GDM1 (cell line): ENCODE measurements around the gene SARS1.
"Not testable (repeated sequence)": the region's sequence is repeated elsewhere in the genome, so short reads cannot be mapped to it uniquely, and the experiment has no call there.

ENCODE experiments used
- DNase-seq: peaks from one replicate; lab custom pipeline; 2025; lab: John Stamatoyannopoulos, UW

Gene SARS1

DNA sequence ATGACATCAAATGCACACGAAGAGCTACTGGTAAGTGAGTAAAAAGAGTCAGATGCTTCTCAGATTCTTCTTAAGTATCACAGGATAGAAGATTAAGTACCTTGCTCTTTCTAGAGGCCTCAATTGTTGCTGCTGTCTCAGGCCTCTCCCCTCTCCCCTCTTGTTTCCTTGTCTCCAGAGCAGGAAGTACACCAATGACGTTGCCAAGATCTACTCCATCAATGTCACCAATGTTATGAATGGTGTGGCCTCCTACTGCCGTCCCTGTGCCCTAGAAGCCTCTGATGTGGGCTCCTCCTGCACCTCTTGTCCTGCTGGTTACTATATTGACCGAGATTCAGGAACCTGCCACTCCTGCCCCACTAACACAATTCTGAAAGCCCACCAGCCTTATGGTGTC, 21.3 kb upstream of the SARS1 start:
- no peak for DNase-seq

DNA sequence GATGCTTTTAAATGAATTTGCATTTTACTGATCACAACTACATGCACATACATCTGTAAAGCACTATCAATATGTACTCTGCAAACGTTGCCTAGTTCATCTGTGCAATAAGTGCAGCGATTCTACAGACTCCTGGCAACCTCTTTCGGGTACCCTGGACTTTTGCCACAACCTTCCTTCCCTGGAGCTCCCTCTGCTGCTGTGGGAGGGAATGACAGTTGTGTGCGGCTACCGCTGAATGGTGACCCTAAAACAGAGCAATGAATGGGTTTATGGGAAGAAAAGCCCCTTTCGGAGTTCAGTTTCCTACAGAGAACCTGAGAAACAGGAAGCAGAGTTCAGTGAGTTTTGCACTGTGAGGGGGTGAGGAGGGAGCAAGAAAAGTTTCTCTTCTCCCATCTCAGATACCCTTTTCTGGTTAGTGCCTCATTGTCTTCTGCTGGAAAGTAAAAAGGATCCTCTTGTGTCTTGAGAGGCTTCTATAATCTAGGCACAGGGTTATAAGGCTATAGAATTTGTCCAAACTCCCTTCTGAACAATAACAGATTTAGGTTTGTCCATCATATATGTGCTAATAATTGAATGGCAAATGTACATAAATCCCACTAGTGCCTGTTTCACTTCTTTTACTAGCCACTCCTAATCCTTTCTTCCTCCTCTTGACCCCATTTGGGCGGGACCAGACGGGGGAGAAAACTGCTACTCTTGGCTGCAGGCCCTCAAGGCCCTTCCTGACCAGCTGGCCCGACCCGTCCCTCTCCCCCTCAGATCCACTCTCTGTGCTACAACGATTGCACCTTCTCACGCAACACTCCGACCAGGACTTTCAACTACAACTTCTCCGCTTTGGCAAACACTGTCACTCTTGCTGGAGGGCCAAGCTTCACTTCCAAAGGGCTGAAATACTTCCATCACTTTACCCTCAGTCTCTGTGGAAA, 19.8 kb upstream of the SARS1 start:
- peak; percentile 46 for DNase-seq

DNA sequence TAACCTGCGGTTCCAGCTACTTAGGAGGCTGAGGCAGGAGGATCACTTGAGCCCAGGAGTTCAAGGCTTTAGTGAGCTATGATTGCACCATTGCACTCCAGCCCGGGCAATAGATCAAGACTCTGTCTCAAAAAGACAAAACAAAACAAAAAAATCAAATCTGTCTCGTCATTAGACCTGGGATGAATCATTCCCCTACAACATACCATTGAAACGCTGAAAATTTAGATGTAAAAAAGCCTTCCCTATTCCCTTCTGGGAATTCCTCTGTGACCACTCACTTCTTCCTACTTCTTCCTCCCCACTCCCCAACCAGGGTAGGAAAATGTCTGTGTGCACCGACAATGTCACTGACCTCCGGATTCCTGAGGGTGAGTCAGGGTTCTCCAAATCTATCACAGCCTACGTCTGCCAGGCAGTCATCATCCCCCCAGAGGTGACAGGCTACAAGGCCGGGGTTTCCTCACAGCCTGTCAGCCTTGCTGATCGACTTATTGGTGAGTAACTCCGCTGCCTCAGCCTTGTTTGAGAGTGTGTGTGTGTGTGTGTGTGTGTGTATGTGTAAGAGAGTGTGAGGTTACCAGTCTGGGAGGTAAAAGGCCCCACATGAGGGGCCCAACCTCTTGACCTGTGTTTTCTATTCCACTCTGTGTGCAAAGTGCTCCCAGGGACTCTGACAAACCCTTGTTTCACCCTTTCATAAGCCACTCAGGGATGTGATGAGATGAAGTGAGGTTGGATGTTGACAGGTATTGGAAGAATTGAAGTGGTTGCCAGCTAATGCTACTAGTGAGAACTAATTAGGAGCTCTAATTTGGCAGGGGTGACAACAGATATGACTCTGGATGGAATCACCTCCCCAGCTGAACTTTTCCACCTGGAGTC, 16.3 kb upstream of the SARS1 start:
- DNase-seq: no peak

DNA sequence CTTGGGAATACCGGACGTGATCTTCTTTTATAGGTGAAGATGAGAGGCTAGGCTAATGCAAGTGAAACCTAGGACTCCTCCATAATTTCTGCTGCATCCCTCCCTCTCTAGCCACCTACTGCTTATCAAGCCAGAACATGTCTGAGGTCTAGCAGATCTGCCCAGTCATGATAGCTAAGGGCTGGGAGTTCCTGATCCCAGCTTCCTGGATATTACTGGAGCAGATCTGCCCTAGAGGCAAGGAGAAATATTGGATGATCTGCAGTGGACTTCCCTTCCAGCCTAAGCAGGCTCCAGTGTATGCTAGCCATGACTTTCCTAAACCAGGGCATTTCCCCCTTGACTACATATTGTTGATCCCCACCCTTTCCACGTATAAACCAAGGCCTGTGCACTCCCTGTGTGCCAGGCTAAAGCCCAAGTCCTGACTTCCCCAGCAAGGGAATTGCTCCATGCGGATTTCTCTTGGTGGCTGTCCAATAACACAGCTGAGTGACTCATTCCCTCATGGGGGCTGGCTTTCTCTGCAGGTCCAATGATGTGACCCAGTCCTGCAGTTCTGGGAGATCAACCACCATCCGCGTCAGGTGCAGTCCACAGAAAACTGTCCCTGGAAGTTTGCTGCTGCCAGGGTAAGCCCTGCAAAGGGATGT, 15.5 kb upstream of the SARS1 start:
- no peak for DNase-seq

DNA sequence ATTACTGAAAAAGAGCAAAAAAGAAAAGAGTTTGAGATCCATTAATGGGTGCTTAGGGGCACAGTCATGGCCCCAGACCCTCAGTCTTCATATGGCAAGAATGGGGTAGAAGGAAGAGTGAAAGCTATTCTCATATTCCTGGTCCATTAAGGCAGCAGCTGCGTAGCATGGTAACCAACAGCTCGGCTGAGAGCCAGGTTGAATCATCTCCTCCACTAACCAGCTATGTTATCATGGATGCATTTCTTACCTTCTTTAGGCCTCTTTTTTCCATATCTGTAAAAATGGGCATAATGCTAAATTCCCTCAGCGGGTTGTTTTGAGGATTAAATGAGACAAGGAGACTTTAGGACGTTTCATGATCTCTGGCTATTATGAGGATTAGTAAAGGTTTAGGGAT, 15.0 kb upstream of the SARS1 start:
- DNase-seq: no peak

DNA sequence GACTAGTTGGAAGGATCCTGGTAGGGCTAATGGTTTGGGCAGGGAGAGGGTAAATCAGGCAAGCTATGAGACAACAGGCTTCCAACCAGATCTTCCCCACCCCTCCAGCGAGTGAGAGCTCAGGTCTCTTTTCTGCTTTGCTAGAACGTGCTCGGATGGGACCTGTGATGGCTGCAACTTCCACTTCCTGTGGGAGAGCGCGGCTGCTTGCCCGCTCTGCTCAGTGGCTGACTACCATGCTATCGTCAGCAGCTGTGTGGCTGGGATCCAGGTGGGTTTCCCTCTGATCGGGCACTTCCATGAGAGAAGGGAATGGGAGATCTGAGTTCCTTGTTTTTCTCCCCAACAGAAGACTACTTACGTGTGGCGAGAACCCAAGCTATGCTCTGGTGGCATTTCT, 14.0 kb upstream of the SARS1 start:
- no peak for DNase-seq

DNA sequence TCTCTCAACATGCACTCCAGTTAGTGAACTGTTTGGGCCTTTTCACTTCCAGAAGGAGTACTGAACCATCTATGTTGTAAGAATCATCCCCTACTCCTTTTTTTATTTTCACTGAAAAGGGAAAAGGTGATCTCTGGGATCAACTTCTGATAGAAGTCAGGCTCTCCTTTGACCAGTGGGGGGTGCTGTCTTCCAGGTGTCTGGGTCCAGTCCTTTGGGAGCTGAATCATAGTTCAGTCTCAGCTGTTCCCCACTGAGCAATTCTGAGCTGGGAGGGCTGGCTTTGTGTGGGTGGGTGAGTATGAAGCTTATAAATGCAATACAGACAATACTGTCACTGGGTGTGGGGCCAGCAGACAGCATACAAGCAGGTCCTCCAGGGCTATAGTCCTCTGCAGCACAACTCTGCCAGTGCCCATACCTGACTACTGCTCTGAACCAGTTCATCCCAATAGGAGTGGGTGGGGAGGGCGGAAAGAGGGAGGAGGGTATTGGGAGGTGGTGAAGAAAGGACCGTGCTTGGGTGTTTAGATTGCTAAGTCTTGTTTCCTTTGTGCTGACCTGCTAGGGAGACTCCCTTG, 12.5 kb upstream of the SARS1 start:
- no peak for DNase-seq

GRCh38 chr1:109204484-109204883, 9.2 kb upstream of the SARS1 start:
- no peak for DNase-seq

GRCh38 chr1:109206339-109206738, 7.4 kb upstream of the SARS1 start:
- DNase-seq: no peak

GRCh38 chr1:109207467-109208103, 6.1 kb upstream of the SARS1 start:
- no peak for DNase-seq

DNA sequence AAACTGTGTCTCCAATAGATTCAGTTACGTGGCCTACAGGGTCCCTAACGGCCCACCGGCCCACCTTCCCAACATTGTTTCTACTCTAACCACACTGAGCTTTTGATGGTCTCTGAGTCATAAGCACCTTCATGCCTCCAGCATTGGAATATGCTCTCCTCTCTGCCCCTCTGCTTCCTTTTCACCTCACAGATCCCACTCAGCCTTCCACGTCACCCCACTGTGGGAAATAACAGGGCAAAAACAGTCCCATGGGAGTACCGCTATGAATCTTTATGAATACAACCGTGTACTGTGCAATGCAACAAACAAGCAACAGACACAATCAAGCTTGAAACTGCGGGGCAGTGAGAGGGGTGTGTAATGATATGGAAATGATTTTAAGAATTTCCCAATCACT, 5.3 kb upstream of the SARS1 start:
- DNase-seq: no peak

- no peak for DNase-seq
Observed at GRCh38 chr1:109208836-109209463, 4.8 kb upstream of the SARS1 start.

DNA sequence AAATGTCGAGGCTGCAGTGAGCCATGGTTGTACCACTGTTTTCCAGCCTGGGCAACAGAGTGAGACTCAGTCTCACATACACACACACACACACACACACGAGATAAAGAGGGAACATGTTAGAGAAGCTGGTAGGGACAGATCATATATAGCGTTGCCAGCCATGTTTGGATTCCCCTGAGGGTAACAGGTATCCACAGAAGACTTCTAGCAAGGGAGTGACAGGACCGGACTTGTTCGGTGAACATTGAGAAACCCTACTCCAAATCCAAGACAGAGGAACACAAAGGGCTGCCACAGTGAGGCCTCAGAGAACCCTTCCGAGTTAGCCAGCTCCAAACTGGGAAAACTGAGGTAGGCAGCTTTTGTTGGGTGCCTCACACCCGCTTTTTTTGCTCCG, 3.7 kb upstream of the SARS1 start:
- no peak for DNase-seq

DNA sequence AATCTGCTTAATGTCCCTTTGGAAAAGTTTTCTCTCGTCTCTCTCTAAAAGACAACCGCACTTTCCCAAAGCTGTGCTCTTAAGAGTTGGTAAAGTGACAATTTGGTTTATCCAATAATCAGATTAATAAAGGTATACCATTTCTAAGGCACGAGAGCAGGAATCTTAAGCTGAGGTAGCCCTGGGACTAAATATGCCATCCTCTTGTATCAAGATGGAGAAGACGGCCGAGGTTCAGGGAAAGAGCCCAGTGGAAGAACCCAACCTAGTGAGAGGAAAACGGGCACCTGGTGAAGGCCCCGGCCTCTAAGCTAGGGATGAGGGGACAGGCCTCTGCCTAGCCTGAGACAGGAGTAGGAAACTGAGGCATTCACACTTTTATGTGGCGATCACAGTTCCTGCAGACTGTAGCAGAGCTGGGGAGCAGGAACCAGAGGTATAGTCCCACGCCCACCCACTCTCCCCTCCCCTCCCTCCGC, 334 bp upstream of the SARS1 start:
- DNase-seq: no peak

- no peak for DNase-seq
Observed at GRCh38 chr1:109214695-109215623, 1.2 kb downstream of the SARS1 start.

GRCh38 chr1:109216662-109217061, 2.9 kb downstream of the SARS1 start:
- DNase-seq: no peak

DNA sequence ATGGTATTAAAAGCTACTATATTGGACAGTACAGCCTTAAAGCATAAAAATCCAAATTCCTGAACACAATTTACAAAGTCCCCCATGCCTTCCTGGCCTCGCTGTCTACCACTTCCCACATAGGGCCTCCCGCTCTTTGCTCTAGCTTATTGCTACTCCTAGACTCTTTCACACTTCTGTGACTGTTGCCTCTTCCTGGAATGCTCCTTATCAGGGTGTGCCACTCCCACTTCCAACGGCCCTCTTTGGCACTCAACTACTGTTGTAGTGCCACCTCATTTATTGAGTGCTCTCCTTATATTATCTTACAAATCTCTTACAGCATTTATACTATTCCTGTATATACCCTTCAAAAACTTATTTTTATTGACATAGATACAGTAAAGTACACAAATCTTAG, 4.8 kb downstream of the SARS1 start:
- DNase-seq: no peak

- not testable (repeated sequence) for DNase-seq
Observed at GRCh38 chr1:109221201-109221600, 7.5 kb downstream of the SARS1 start.

DNA sequence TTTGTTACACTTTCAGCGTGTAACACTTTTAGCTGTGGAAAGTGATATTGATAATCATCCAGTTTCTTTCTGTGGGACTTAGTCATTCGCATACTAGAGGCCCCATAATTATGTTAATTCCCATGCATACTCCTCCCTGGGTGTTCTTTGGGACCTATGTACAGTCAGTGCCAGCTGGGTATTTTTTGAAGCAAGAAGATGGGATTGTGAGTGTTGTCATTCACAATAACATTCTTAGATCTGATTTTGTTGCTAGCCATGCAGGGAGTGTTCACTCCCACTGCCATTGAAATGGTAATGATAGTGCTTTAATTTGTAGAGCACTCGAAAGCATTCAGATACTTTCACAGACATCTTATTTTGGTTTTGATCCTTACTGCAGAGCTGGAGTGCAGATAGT, 11.6 kb downstream of the SARS1 start:
- no peak for DNase-seq
